Epidermal melanocyte (primary cell): ENCODE results near the gene NOBOX.
"Not testable (repeated sequence)": the region's sequence is repeated elsewhere in the genome, so short reads cannot be mapped to it uniquely, and the experiment has no call there.

Experiments
- DNase-seq: peaks from one replicate; pipeline ENCODE4 v3.0.0; 2011; ENCODE audit warnings: low spot score; ENCODE audit not compliant: insufficient read length

The NOBOX gene

GRCh38 chr7:144403649-144404061 lies at the start of gene NOBOX:
TSS of gene NOBOX (minus strand) at chr7:144403693.
- DNase-seq: no peak

GRCh38 chr7:144452064-144452463 lies 48.6 kb upstream of the NOBOX start:
- DNase-seq: no peak

DNA sequence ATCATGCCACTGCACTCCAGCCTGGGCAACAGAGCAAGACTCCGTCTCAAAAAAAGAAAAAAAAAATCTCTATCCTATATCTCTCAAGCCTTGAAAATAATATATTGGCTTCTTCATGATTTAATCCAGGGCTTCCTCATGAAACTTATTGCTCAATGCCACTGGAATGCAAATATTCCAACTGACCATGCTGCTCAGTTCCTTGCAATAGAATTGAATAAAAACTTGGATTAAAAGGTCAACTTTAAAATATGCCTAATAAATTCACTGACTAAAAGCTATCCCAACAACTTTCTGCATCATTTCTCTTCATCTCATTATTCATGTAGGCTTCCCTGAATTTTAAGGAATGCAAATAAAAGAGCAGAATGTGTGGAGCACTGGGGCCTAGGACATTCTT lies 42.1 kb upstream of the NOBOX start:
- no peak for DNase-seq

GRCh38 chr7:144439717-144440205 lies 36.3 kb upstream of the NOBOX start:
- DNase-seq: no peak

- DNase-seq: no peak
Measured at GRCh38 chr7:144438759-144439158, 35.3 kb upstream of the NOBOX start.

DNA sequence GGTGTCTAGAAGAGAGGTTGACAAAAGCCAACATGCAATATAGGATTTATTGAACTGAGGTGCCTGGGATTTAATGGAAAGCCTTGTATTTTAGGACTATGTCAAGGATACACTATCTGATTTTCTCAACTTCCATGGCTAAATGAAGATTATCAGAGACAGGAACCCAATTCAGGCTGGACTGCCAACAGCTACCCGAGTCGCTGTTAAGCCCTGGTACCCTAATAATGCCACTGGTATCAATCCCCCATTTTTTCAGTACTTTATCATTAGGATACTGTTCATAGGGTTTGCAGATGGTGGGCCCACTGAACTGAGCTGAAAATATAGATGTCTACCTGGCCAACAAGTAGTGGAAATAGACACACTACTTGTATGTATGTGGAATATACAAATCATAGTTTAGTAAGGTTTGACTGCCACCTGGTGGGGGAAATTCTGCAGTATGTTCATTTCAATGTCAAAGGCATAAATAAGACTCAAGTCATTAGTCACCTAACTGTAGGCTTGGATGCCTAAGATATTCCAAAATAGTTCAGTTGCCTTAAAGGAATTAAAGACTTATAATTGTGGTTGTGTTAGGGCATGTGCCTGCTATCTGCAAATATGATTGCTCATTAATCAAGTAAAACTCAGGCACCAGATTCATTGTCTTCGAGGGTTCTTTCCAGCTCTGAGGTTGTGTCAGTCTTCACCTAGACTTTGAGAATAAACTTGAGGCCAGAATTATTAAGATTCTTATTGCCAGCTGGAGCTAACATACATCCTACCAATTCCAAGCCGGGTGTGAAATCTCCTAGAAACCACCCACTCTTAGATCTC lies 34.1 kb upstream of the NOBOX start:
- DNase-seq: no peak

DNA sequence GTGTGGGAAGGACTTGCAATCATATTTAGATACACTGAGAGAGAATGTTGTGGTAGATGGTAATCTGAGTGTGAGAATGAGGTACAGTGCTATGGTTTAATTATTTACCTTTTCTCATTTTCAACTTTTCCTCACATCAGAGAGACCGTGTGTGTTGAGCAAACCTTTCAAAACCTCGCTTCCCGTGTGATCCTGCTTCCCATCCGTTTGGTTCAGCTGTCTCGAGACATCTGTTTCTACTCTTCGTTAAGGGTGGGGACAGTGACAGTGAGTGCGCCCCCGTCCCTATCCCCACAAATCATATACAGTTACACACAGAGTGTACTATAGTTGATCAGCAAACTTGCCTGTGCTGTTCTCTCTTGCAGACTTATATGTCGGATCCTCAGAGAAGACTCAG lies 33.0 kb upstream of the NOBOX start:
- DNase-seq: no peak

DNA sequence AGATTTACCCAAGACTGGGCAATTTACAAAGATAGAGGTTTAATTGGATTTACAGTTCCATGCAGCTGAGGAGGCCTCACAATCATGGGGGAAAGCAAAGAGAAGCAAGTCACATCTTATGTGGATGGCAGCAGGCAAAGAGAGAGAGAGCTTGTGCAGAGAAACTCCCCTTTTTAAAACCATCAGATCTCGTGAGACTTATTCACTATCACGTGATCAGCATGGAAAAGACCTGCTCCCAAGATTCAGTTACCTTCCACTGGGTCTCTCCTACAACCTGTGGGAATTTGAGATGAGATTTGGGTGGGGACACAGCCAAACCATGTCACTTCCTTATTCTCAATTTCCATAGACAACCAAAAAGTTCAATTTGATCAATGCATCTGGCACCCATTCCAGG lies 24.9 kb upstream of the NOBOX start:
- DNase-seq: no peak

- not testable (repeated sequence) for DNase-seq
Measured at GRCh38 chr7:144427539-144427938, 24.0 kb upstream of the NOBOX start.

- DNase-seq: not testable (repeated sequence)
Measured at GRCh38 chr7:144418931-144419330, 15.4 kb upstream of the NOBOX start.

GRCh38 chr7:144416341-144416740 lies 12.8 kb upstream of the NOBOX start:
- no peak for DNase-seq

DNA sequence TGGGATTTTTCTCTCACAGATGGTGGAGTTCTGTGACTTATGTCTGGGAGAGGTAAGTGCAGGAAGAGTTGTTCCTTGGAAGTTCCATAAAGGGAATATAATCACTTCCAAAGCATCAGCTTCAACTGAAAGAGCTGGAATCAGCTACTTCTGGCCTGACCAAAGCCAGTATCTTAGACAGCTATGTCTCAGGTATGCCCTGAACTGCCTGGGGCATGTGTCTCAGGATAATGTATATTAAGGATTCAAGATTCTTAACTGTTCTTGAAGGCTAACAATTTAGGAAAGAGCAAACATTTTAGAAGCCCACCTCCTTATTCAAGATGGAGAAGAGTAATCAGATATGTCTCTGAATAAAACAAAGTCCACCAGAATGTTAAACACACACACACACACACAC lies 12.4 kb upstream of the NOBOX start:
- no peak for DNase-seq

GRCh38 chr7:144414815-144415214 lies 11.3 kb upstream of the NOBOX start:
- no peak for DNase-seq

GRCh38 chr7:144410441-144410840 lies 6.9 kb upstream of the NOBOX start:
- no peak for DNase-seq

DNA sequence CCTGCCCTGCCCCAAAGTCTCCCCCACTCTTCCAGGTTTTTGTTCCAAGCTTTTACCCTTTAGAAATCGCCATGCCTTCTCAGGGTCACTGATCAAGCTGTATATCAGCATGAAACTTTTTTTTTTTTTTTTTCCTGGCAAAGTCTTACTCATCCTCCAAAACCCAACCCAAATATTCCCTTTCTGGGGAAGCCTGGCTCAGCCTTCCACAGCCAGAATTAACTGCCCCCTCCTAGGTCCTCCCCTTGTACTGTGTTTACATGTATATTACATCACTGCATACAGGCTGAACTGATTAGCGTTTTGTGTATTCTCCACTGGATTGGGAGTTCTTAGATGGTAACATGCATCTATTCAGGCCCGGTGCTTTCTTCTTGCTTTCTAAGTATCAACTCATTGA lies 4.6 kb upstream of the NOBOX start:
- DNase-seq: no peak

GRCh38 chr7:144407266-144407931 lies 3.9 kb upstream of the NOBOX start:
- DNase-seq: no peak

GRCh38 chr7:144404946-144405345 lies 1.5 kb upstream of the NOBOX start:
- no peak for DNase-seq

DNA sequence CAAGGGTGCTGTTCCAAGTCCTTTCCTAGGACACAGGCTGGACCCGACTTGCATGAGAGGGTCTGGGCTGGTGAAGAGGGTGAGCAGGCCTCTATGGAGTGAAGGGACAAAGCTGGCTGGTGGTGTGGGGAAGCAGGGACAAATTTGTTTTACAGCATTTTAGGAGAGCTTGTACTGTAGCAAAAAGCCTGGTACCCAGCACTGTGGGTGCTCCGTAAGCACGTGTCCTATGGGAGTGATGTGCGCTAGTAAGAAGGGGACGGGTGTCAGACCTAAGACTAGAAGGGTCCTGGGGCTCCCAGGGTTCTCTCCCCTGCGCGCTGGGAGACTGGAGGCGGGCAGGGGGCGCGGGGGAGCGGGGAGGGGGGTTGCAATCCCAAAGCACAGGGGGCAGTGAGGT lies 391 bp downstream of the NOBOX start:
- DNase-seq: no peak

GRCh38 chr7:144401490-144401889 lies 2.0 kb downstream of the NOBOX start:
- no peak for DNase-seq

GRCh38 chr7:144399946-144400345 lies 3.5 kb downstream of the NOBOX start:
- DNase-seq: no peak

DNA sequence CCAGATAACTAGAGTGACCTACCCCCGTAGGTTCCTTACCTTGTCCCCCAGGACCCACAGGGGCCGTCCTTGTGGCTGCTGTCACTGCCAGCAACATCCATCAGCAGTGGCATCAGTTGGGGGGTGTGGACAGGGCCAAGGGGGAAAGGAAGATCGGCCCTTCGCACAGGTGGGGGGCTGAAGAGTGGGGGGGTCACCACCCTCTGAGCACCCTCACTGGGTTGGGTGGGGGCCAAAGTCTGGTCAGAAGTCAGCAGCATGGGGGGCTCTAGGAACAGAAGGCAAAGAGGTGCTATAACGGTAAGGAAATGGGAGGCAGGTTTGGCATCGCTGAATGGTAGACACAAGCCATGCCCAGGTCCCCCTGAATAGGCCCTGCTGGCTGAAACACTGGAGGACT lies 4.6 kb downstream of the NOBOX start:
- DNase-seq: no peak

GRCh38 chr7:144398291-144398690 lies 5.2 kb downstream of the NOBOX start:
- no peak for DNase-seq

DNA sequence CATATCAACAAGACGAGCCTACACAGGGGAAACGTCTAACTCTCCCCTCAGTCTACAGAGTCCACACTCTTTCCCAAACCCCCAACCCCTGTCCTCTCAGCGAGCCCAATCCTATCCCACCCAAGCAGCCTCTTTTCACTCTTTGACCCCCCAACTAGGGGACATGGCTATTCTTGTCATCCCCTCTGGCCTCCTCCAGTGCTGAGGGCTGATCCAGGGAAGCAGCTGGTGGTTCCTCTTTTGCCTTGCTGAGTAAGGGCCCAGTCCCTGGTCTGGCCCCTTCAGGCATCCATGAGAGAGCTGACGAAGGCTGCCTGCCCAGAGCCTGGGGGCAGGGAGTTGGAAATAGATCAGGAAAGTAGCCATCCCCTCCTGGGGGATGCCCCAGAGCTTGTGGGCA lies 6.4 kb downstream of the NOBOX start:
- no peak for DNase-seq
